HG02943 (cell line): ENCODE results near the gene RNF175.

Experiments used
- ATAC-seq: cut with Tn5 transposase; IDR thresholded peaks from one replicate; pipeline ENCODE4 v1.9.1; 2021; ENCODE audit warnings: mild to moderate bottlenecking, low read depth, moderate library complexity; ENCODE audit not compliant: unreplicated experiment

The RNF175 gene

DNA sequence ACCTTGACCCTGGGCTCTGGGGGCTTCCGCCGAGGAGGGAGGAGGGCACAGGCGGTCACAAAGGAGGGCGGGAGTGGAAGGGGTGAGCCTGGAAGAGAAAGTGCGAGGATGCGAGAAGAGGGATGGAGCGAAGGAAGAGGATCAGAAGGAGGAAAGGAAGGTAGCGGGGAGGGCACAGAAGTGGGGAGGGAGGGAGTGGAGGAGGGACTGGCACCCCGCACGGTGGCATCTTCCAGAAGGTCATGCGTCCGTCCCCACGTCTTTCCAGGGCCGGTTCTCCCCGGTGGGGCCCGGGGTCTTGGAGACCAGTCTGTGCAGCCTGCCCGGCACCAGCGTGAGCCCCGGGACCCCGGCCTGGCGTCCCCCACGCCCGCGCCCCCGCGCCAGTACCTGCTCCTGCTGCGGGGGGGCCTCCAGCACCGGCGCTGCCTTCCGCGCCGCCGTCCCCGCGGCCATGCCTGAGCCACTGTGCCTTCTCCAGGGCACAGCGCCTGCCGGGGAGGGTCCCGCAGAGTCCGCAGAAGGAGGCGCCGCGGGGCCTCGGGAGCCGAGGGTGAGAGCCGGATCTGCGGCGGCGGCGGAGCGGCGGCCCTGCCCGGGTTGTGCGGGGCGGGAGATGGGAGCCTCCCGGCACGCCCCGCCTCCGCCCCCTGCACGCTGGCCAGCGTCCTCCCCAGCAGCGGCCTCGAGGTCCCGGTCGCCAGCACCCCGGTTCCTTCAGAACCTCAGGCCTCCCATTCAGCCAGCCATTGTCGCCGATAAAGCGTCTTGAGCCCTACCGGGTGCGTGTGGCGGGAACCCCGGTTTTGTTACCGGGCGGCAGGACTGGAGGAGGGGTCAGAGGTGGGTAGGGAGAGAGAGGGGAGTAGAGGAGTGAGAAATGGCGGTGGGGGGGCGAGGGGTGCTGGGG lies at the start of gene RNF175:
TSS of gene RNF175 (minus strand) at position 618 of the 910 bp plus-strand sequence. CDS start at position 456, 162 bp downstream.
- ATAC-seq = no peak

DNA sequence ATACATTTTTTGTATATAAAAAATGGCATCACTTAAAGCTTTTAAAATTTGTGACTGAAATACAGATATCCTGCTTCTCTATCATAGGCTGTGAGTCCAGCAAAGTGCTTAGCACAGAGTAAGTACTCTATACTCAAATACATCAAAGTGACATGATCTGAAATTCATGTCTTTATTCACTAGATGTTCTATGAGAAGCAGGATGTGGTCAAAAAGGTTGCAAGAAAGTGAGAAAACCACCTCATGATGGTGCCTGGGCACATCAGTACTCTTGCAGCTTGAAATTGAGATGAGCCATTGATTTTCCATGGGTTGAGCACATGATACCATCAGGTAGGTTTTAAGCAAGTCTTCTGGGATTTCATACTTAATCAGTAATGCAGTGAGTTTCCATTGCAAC lies 49.5 kb upstream of the RNF175 start:
- no peak for ATAC-seq

DNA sequence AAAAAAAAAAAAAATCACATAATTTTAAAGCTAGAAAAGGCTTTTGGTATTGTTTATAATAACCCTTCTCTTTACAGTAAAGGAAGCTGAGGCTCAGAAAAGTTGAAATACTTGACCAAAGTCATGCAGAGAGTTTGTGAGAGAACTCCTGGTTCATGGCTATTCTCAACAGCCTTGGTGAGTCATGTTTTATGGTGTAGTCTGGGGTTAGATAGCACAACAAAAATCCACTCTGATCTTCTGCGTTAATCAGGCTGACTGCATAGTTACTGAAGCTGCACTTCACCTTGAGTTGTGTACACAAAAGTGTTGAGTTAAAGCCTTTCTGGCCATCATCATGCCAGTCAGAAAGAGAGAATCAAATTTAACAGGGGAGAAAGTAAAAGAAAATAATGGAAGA lies 48.4 kb upstream of the RNF175 start:
- ATAC-seq = no peak

DNA sequence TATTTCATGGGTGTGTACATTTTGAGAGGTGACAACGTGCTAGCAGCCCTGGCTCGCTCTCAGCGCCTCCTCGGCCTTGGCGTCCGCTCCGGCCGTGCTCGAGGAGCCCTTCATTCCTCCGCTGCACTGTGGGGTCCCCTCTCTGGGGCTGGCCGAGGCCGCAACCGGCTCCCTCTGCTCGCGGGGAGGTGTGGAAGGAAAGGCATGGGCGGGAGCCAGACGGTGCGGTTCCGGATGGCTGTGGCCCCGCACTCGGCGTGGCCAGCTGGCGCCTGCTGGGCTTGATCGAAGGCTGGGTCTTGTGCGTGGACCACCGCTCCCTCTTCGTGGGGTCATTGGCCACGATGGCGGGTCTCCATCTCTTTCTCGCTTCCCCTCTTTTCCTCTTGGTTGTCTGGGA lies 46.2 kb upstream of the RNF175 start:
- ATAC-seq = no peak

DNA sequence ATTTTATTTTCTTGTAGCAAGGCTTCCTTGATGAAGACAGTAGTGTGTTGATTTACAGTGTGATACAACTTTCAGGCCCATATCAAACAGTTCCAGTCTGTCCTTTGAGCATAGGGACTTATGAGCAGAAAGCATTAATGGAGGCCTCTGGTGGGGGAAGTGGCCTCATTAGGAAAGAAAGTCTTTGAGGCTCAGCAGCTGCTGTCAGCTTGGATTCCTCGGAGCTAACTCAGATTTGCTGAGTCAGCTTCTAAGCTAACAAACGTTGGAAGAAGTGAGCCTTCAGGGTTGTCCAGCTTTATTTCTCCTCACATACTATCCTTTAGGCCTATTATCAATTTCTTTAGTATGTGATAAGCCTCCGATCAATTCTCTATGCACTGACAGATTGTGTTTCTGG lies 44.9 kb upstream of the RNF175 start:
- no peak for ATAC-seq

DNA sequence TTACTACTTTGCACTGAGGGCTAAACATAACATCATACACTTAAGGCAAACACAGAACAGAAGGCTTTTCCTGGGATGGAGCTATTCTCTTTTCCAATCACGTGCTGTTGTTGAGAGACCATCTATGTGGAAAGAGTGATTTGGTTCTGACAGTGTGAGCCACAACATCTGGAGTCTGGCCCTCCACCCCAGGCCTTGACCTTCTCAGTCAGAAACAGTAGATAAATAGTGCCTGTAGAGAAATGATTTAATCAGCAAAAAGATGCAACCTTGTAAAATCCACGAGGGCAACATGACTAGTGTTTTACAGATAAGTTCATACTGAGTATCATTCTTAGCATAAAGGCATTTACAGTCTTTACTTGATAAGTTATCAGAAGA lies 39.9 kb upstream of the RNF175 start:
- ATAC-seq = no peak

DNA sequence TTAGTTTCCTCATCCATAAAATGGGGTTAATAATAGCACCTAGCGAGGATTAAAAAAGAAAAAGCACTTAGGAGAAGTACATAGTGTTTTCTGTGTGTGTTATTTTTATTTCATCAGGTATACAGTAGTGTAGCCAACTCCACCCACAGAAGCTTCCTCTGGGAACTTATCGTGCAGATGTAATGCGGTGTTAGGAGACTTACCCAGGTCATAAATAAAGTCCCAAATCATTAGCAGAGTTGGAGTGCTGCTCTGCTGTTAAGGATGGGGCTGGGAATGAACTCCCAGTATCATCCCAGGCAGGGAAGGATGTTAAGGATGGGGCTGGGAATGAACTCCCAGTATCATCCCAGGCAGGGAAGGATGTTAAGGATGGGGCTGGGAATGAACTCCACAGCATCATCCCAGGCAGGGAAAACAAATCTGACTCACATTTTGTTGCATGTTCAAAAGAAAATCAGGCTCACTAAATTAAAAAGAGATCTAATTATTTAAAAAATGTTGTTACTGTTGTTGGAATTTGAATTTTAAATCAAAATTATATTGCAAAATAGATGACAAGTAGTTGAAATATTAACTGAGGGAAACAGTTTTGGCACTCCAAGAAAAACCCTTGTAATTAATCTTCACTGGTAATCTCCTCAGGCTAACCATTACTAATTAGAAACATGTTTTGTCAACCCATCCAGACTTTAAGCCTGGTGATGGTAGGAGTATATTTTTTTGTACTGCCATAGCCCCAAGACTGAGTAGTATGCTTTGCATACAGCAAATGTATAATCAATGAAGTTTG lies 39.3 kb upstream of the RNF175 start:
- ATAC-seq = no peak

DNA sequence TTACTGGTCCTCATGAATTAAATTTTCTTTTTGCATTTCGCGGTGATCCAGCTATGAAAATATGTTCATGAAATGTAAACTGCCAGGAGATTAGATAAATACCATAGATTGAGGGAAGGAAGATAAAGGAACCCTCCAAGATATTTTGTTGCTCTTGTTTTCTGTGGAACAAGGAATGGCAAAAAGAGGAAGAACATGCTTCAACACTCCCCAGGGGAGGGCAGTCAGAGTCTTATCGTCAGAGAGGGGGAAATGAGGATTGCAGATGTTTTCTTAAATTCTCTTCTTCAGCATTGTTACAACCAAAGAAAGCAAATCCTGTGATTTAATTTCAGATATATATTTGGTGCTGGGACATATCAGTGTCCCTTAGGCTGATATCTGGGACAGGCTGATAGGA lies 38.6 kb upstream of the RNF175 start:
- no peak for ATAC-seq

DNA sequence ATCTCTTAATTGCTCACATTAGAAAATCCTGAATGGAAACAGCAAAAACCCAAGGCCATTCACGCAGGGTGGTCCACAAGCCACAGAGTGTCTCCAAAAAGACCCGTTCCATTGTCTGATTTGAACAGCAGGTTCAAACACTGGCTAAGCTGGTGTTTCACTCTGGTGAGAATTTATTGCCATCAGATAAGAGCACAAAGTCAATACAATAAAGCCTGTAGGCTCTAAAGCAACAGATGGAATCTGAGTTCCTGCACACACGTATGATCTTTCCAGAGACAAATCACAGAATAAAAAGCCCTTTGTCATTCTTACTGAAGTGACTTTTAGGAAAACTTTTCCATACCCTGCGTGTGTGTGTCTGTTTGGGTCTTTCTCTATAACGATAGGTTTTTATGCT lies 34.2 kb upstream of the RNF175 start:
- ATAC-seq = no peak

DNA sequence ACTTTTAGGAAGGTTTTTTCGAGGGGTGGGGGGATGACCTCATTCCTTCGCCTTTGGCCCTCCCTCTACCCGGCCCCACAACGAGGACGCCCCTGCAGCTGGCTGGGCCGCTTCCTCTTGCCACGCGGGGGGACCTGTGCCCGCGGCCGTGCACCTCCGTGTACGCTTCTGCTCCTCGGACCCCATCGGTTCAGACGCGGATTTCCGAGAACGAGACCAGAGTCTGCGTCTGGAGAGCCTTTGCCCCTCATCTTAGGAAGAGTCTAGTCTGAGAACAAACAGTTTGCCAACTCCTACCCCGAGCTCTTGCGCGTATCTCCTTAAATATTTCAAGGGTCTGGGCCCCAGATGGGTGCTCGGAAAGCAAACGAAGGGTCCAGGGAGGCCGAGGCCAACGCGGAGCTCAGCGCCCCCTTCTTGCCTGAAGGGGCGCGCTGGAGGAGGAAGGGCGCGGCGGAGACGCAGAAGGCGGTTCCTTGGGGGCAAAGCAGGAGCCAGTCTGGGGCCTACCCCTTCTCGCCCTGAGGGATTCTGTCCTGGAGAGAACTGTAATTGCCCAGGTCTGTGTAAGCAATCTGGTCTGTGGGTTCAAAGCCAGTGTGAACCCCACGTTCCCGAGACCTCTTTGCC lies 32.9 kb upstream of the RNF175 start:
- no peak for ATAC-seq

DNA sequence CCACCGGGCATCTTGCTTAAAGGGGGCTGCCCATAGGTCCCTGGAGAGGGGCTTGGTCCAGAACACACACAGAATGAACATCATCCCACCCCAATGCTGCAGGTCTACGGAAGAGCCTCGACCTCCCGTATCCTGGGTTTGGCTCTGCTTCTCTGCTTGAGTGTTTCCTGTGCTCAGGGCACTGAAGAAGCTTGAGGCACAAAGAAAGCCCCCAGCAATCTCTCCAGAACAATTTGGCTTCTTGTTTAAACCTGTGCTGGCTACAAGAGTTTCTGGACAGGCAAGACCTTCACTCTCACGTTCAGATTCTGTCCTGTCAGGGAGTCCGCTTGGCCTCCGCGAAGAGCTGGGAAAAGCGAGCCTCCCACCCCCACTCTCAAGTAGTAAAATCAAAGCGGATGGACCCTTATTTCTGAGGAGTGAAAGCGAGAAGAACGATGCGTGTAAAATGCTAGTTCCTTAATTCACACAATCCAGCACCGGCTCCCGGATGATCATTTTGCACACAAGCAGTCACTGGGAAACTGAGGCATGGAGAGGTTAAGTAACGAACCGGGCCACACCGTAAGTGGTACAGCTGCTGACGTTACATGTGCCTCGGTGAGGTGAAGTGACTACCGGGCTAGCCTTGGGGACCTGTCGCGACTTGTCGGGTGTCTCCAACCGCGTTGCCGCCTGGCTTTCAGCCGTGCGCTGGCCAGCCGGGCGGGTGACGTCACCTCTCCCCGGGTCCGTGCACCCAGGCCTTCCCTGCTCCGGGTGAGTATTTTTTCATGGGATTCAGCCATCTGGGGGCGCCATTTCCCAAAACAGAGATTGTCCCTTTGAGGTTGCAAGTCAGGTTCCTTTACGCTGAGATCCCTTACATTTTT lies 32.2 kb upstream of the RNF175 start:
- ATAC-seq = no peak

DNA sequence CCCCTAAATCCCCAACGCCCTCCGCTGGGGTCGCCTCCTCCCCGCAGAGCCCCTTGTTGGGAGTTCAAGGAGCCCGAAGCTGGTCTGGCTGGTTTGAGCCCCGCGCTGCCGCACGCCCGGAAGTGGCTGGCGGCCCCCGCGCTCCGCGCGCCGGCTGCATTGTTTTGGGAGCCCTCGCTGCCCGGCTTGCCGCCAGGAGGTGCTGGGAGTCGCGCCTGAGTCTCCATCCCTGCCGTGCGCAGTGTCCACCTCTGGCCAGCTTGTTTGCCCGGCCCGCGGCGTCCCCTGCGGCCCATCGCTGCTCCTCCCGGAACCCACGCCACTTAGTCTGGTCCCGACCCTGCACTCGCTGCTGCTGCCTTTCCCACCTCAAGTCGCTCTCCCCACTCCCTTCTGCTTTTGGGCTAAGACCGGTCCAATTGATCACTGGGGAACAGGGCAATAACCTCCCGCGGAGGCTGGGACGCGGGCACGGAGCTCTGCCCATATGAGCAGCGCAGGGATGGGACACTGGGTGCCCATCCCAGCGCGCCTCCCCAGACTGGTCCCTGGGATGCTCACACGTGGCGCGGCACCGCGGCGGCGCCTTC lies 31.2 kb upstream of the RNF175 start:
- no peak for ATAC-seq

DNA sequence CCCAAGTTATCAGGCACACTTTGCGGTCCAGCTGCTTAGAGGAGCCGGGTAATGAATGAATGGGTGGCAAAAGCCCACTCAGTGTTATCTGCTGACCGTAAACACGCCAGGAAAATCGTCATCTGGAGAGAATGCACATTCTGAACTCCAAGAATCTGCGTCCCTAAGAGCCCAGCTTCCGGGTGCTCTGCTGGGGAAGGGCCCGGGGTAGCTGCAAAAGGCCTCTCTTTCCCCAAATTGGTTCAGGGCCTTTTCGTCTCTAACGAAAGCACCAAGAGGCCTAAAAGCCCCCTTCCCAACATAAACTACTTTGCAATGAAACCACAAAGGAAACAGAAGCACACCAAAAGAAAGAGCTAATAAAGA lies 30.7 kb upstream of the RNF175 start:
- ATAC-seq = no peak

DNA sequence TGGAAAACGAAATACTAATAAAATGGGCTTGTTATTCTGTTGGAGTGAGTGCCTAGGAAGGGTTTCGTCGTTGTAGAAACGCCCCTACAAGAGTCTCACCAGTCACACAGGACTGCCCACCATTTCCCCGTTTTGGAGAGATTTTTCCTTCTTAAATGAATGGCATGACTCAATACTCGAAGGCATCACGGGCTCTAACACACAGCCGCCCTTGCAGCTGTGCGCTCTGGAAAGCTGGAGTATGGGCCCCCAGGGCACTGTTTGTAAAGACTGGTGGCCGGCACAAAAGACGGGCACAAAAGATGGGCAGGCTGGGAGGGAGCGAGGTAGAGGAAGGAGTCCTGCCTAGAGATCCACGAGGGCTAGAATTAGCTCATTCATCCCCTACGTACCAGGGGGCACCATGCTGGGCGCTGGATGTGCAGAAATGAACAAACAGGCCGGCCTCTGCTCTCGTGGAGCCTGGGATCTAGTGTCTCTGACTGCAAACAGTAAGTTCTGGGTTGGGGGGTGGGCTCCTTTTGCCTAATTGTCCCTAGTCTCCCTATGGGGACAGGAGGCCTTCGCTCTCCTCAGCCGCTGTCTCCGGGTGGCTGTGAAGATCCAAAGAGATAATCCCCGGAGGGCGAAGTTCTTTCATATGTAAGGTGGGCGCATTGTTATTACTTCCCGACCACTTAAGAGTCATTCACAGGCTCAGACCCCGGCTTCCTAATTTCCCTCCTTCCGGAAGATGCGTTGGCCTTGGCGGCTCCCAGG lies 30.1 kb upstream of the RNF175 start:
- ATAC-seq = no peak

DNA sequence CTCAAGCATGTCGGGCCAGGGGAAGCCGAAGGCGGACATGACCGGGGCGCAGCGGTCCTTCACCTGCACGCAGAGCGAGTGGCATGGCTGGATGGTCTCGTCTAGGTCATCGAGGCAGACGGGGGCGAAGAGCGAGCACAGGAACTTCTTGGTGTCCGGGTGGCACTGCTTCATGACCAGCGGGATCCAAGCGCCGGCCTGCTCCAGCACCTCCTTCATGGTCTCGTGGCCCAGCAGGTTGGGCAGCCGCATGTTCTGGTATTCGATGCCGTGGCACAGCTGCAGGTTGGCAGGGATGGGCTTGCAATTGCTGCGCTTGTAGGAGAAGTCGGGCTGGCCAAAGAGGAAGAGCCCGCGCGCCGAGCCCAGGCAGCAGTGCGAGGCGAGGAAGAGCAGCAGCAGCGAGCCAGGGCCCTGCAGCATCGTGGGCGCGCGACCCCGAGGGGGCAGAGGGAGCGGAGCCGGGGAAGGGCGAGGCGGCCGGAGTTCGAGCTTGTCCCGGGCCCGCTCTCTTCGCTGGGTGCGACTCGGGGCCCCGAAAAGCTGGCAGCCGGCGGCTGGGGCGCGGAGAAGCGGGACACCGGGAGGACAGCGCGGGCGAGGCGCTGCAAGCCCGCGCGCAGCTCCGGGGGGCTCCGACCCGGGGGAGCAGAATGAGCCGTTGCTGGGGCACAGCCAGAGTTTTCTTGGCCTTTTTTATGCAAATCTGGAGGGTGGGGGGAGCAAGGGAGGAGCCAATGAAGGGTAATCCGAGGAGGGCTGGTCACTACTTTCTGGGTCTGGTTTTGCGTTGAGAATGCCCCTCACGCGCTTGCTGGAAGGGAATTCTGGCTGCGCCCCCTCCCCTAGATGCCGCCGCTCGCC lies 28.8 kb upstream of the RNF175 start, which contains the start of gene SFRP2:
TSS of gene SFRP2 (minus strand) at position 671 of the 864 bp plus-strand sequence. CDS start at position 423, 248 bp downstream.
- ATAC-seq = no peak

DNA sequence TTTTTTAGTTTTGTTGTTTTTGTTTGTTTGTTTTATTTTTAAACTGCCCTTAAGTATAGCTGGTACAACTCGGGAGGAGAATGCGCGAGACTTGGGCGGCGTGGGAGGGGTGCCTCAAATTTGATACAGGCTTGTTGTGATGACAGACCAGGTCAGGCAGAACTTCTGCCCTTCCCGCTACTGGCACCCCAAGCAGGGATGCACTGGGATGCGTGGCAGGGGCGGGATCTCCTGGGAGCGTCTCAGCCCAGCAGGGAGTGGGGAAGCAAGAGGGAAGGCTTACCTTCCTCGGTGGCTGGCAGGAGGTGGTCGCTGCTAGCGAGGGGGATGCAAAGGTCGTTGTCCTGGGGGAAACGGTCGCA lies 28.2 kb upstream of the RNF175 start:
- no peak for ATAC-seq

DNA sequence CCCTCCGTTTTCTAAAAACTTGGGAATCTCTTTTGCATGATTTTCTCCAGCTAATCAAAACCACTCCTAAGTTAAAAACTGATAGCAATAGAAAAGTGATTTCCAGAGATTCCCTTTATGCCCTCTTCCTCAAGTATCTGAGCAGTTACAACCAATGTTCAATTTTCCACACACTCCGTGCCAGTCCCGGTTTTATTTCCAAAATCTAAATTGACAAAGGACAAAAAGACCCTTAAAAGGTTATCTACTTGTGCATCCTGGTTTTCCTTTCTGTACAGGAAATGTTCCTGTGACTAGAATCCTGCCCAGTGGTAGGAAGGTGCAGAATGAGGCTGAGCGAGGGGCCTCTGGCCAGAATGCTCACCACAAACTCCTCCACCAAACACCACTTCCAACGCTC lies 27.8 kb upstream of the RNF175 start:
- no peak for ATAC-seq

DNA sequence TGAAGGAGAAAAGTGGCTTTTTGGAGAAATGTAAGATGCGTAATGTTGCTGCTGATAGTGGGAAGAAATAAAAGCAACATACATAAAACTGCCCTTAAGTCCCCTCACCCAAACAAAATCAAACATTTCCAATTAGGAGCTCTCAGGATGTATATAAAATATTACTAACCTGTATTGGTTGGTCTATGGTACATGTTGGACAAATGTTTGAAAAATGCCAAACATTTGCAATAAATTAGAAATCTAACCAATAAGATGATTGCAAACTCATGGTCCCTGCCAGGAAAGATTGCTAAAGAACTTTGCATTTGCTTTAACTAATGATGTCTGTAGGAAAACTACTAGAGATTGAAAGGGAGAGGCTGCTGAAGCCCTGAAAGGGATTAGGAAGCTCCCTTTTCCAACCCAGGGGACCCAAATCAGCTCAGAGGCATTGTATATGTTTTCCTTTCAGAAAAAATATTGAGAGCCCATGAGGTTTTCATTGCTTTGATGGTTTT lies 27.3 kb upstream of the RNF175 start:
- no peak for ATAC-seq
